ENCODE data around the gene PRKCSH. TPM values are rescaled to one million over a fixed set of nuclear protein-coding genes. Genes with fewer than 3 reads are reported as not detected.

PRKCSH gene
- total RNA-seq, 1 experiment from 2014 or later: 431 TPM

DNA sequence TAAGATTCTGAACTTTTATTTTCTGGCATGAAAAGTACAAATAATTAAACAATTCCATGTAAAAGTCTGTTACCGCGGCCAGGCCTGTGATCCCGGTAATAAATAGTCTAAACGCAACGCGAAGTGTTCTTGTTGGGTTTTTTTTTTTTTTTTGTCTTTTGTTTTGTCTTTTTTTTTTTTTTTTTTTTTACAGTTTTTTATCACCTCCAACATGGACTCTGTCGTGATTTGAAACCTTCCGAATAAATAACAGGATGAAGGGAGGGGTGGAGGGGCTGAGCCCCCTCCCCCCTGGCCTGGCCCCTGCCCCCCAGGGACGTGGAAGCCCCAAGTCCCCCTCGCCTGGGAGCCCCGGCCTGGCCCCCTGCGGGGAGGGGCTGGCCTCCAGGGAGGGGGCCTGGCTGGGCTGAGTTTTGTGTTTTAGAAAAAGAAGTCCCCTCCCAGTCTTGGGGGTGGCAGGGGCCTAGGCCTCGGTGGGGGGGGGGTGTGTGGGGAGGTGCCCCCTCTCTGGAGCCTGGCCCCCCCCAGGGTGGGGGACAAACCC lies 16.0 kb downstream of the PRKCSH start:
- DNase-seq: no peak
- H3K36me3 Mint-ChIP-seq (ENCODE audit: insufficient read depth in 1 of 3, low read depth in 3 of 3): peaks cover 8 to 32% (median 25%) of the 10 kb centered on the region in 3 experiments; a peak in 6 of 7 replicates
- H4K8ac ChIP-seq (replicated peaks; ENCODE audit: insufficient read length, low read depth, low read length): no peak overlapping the region
- H3K4me2 ChIP-seq (ENCODE audit: insufficient read depth, insufficient read length, low read length): no peak overlapping the region
- no peaks in the 10 kb centered on the region for H3K4me1 ChIP-seq (ENCODE audit: insufficient read depth, low read length)
- no peak overlapping the region for H2BK20ac ChIP-seq (ENCODE audit: low read depth, low read length, poor library complexity, severe bottlenecking)
- no peak overlapping the region for H2AK5ac ChIP-seq (ENCODE audit: insufficient read length, low read length)
- H3K27me3 ChIP-seq (ENCODE audit: insufficient read depth, low read length): no peaks in the 10 kb centered on the region
- peak overlapping the region in 1 of 3 experiments; percentile 64; a peak in 1 of 7 replicates for H3K27ac Mint-ChIP-seq
- H2BK120ac ChIP-seq (ENCODE audit: low read depth, low read length, poor library complexity, severe bottlenecking): no peak overlapping the region
- H3K56ac ChIP-seq (ENCODE audit: insufficient read length, low read depth, low read length): no peak overlapping the region
- no peak overlapping the region for H3K23ac ChIP-seq (ENCODE audit: insufficient read length, low read depth, low read length)
- no peaks in the 10 kb centered on the region for H3K79me1 ChIP-seq (ENCODE audit: insufficient read depth, low read depth, low read length, poor library complexity, severe bottlenecking)
- TF ChIP-seq, protein P1, sequence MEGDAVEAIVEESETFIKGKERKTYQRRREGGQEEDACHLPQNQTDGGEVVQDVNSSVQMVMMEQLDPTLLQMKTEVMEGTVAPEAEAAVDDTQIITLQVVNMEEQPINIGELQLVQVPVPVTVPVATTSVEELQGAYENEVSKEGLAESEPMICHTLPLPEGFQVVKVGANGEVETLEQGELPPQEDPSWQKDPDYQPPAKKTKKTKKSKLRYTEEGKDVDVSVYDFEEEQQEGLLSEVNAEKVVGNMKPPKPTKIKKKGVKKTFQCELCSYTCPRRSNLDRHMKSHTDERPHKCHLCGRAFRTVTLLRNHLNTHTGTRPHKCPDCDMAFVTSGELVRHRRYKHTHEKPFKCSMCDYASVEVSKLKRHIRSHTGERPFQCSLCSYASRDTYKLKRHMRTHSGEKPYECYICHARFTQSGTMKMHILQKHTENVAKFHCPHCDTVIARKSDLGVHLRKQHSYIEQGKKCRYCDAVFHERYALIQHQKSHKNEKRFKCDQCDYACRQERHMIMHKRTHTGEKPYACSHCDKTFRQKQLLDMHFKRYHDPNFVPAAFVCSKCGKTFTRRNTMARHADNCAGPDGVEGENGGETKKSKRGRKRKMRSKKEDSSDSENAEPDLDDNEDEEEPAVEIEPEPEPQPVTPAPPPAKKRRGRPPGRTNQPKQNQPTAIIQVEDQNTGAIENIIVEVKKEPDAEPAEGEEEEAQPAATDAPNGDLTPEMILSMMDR (conservative IDR thresholded peaks at IDR 0.05): no peak
- H3T11ph ChIP-seq (ENCODE audit: low read length): no peak overlapping the region
- no peaks in the 10 kb centered on the region; a peak in 1 of 5 replicates for H3K9me3 Mint-ChIP-seq
- H2BK5ac ChIP-seq (ENCODE audit: insufficient read length, low read length): no peak overlapping the region
- H3K9me3 ChIP-seq (ENCODE audit: control insufficient read depth, low read depth, low read length): no peaks in the 10 kb centered on the region
- no peak overlapping the region for H4K5ac ChIP-seq (ENCODE audit: insufficient read length, low read depth, low read length)
- no peak overlapping the region for H4K91ac ChIP-seq (ENCODE audit: insufficient read length, low read depth, low read length)
- no peak overlapping the region for H3K14ac ChIP-seq (ENCODE audit: insufficient read depth, low read length)
- no CpG with 5 or more reads among the region's 13 CpGs for WGBS (ENCODE audit: extremely low coverage, insufficient read length, low lambda C conversion rate)
- no peak overlapping the region for H3K4ac ChIP-seq (ENCODE audit: low read depth, low read length)
- no peak overlapping the region for H2BK12ac ChIP-seq (ENCODE audit: insufficient read length, low read depth, low read length)
- no peak overlapping the region for H3K27ac ChIP-seq (ENCODE audit: insufficient read length, low read depth, low read length)
- no peaks in the 10 kb centered on the region for H4K20me1 ChIP-seq (ENCODE audit: control insufficient read depth, insufficient read depth, insufficient read length)
- H3K23me2 ChIP-seq (ENCODE audit: insufficient read length, low read depth, low read length, poor library complexity, severe bottlenecking): no peaks in the 10 kb centered on the region
- no peak overlapping the region for H2BK15ac ChIP-seq (ENCODE audit: low read depth, low read length)
- no peaks in the 10 kb centered on the region for H3K27me3 Mint-ChIP-seq (ENCODE audit: low read depth)
- H3K79me2 ChIP-seq (ENCODE audit: insufficient read depth, low read length): no peaks in the 10 kb centered on the region
- no peak overlapping the region for H3K18ac ChIP-seq (ENCODE audit: insufficient read length, low read depth, low read length)
- H2AFZ ChIP-seq (ENCODE audit: low read length): no peak overlapping the region
- no peak overlapping the region for H3K9ac ChIP-seq (ENCODE audit: extremely low read depth, insufficient read length, low read length)
- H3K4me1 Mint-ChIP-seq: peaks cover 15 to 38% of the 10 kb centered on the region in 2 experiments
- no peak overlapping the region; a peak in 1 of 5 replicates for H3K4me3 Mint-ChIP-seq

Data from H9 (cell line).